ENCODE results near the gene PPM1N. TPM values are rescaled to one million over a fixed set of nuclear protein-coding genes. Genes with fewer than 3 reads are reported as not detected.

The PPM1N gene
- total RNA-seq, 1 donor from 2014 or later = 0.62 TPM

DNA sequence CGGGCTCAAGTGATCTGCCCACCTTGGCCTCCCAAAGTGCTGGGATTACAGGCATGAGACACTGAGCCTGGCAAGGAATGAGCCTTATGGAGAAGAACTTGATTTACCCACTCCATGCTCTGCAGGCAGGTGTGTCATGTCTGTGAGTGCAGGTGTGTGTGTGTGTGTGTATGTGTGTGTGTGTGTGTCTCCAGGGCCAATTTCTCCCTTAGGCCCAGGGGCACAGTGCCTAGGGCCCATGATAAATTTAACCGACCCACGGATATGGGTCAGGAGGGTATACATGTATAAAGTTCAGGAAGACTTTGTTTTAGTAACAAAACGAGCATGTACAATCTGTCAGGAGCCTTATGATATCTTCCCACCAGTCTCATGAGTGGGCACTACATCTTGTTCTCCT, 35.0 kb upstream of the PPM1N start:
- H3K36me3 Mint-ChIP-seq (ENCODE audit: unreplicated experiment) = no peaks in the 10 kb centered on the region
- H3K9me3 Mint-ChIP-seq (ENCODE audit: unreplicated experiment) = no peaks in the 10 kb centered on the region
- peaks cover 7% of the 10 kb centered on the region for H3K4me1 Mint-ChIP-seq (ENCODE audit: unreplicated experiment)

DNA sequence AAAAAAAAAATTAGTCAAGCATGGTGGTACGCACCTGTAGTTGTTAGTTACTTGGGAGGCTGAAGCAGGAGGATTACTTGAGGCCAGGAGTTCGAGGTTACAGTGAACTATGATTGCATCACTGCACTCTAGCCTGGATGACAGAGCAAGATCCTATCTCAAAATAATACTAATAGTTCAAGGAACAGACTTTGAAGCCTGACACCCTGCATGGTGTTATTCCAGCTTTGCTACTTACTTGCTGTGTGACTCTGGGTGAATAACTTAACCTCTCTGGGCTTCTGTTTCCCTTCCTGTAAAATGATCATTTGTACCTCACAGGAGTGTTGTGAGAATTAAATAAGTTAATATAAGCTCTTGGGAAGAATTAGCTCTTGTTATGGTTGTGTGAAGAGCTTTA, 34.0 kb upstream of the PPM1N start:
- TF ChIP-seq, protein P1, sequence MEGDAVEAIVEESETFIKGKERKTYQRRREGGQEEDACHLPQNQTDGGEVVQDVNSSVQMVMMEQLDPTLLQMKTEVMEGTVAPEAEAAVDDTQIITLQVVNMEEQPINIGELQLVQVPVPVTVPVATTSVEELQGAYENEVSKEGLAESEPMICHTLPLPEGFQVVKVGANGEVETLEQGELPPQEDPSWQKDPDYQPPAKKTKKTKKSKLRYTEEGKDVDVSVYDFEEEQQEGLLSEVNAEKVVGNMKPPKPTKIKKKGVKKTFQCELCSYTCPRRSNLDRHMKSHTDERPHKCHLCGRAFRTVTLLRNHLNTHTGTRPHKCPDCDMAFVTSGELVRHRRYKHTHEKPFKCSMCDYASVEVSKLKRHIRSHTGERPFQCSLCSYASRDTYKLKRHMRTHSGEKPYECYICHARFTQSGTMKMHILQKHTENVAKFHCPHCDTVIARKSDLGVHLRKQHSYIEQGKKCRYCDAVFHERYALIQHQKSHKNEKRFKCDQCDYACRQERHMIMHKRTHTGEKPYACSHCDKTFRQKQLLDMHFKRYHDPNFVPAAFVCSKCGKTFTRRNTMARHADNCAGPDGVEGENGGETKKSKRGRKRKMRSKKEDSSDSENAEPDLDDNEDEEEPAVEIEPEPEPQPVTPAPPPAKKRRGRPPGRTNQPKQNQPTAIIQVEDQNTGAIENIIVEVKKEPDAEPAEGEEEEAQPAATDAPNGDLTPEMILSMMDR (IDR thresholded peaks at IDR 0.05) = no peak
- DNase-seq (ENCODE audit: extremely low spot score, unreplicated experiment) = no peak
- Mint-ChIP-seq H3K4me1 (ENCODE audit: unreplicated experiment) (peaks cover 11% of the 10 kb centered on the region), H3K4me3 (ENCODE audit: unreplicated experiment) (no peak overlapping the region), H3K27ac (ENCODE audit: unreplicated experiment) (no peak overlapping the region), H3K9me3 (ENCODE audit: unreplicated experiment) (no peaks in the 10 kb centered on the region), H3K36me3 (ENCODE audit: unreplicated experiment) (no peaks in the 10 kb centered on the region), H3K27me3 (ENCODE audit: unreplicated experiment) (no peaks in the 10 kb centered on the region)

More for the DNA sequence above, 35.0 kb upstream of the PPM1N start:
- Mint-ChIP-seq H3K27me3 (ENCODE audit: unreplicated experiment) (no peaks in the 10 kb centered on the region), H3K27ac (ENCODE audit: unreplicated experiment) (no peak overlapping the region), H3K4me3 (ENCODE audit: unreplicated experiment) (no peak overlapping the region)
- TF ChIP-seq, protein P1 (IDR thresholded peaks at IDR 0.05) = no peak
- DNase-seq (ENCODE audit: extremely low spot score, unreplicated experiment) = no peak

DNA sequence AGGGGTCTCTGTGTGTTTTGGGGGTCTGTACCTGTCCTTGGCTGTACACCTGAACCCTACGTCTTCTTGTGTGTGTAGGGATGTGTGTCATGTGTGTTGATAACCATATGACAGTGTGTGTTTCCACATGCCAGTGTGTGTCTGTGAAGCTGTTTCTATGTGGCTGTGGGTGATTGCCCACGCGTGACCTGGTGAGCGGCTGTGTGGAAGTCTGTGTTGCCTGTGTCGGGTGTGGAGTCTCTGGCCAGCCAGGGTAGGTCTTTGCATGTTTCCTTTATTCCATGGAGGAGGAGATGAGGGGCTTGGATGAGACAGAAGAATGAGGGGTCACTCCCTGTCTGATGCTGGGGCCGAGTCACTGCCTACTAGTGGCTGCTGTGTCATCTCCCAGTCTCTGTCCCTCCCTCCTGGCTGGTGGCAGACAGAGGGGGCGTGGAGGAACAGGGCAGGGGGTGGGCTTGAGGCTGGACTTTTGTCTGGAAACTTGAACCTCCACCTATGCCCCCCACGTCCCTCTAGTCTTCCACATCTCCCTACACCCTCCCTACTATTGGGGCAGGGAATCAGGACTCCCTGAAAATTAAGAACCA, 33.3 kb upstream of the PPM1N start:
- no peak for DNase-seq (ENCODE audit: extremely low spot score, unreplicated experiment)
- H3K4me1 Mint-ChIP-seq (ENCODE audit: unreplicated experiment) = peaks cover 13% of the 10 kb centered on the region
- no peaks in the 10 kb centered on the region for H3K27me3 Mint-ChIP-seq (ENCODE audit: unreplicated experiment)
- H3K9me3 Mint-ChIP-seq (ENCODE audit: unreplicated experiment) = no peaks in the 10 kb centered on the region
- H3K4me3 Mint-ChIP-seq (ENCODE audit: unreplicated experiment) = no peak overlapping the region
- no peak overlapping the region for H3K27ac Mint-ChIP-seq (ENCODE audit: unreplicated experiment)
- TF ChIP-seq, protein P1 (IDR thresholded peaks at IDR 0.05) = no peak
- no peaks in the 10 kb centered on the region for H3K36me3 Mint-ChIP-seq (ENCODE audit: unreplicated experiment)

DNA sequence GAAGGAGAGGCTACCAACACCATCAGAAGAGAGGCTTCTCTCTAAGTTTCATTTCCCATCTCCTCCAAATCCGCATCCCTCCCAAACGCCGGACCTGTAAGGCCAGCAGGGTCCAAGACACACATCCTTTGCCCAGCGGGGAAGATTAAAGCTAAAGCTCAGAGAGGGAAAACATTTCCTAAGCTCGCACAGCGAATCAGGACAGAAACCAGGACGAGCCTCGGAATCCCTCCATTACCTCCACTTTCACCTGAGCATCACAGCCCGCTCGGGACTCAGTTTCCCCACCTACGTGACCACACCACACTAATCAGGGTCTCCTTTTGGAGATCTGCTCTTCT, 31.2 kb upstream of the PPM1N start:
- peak overlapping the region; percentile 64 for H3K4me3 Mint-ChIP-seq (ENCODE audit: unreplicated experiment)
- no peaks in the 10 kb centered on the region for H3K27me3 Mint-ChIP-seq (ENCODE audit: unreplicated experiment)
- peak overlapping the region; percentile 98 for H3K27ac Mint-ChIP-seq (ENCODE audit: unreplicated experiment)
- H3K36me3 Mint-ChIP-seq (ENCODE audit: unreplicated experiment) = peaks cover 8% of the 10 kb centered on the region
- no peaks in the 10 kb centered on the region for H3K9me3 Mint-ChIP-seq (ENCODE audit: unreplicated experiment)
- TF ChIP-seq, protein P1 (IDR thresholded peaks at IDR 0.05) = no peak
- peaks cover 20% of the 10 kb centered on the region for H3K4me1 Mint-ChIP-seq (ENCODE audit: unreplicated experiment)
- DNase-seq (ENCODE audit: extremely low spot score, unreplicated experiment) = no peak

DNA sequence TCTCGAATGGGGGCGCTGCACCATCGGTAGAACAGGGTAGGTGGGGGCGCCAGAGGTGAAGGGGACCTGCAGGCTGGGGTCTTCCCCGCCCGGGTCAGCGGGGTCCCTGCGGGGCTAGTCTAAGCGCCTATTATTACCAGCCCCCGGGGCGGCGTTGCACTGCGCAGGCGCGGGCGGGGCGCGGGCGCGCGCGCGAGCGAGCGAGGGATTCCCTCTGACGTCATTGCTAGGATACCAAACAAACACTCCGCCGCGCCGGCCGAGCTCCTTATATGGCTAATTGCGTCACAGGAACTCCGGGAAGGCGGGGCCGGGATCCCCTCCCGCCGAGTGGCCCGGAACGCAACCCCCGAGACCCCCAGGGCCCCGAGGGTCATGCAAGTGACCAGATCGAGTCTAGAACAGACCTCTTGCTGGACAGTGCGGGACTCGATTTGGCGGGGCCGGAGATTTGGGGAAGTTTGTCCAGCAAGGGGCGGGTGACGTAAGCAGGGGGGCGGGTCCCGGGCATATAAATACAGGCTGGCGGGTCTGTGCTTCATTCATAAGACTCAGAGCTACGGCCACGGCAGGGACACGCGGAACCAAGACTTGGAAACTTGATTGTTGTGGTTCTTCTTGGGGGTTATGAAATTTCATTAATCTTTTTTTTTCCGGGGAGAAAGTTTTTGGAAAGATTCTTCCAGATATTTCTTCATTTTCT, 30.6 kb upstream of the PPM1N start, which contains the start of gene FOSB:
TSS of gene FOSB (plus strand) at position 541 of the 703 bp plus-strand sequence. CDS start 591 bp downstream, outside the sequence.
- Mint-ChIP-seq H3K4me1 (ENCODE audit: unreplicated experiment) (peaks cover 21% of the 10 kb centered on the region), H3K27me3 (ENCODE audit: unreplicated experiment) (no peaks in the 10 kb centered on the region), H3K9me3 (ENCODE audit: unreplicated experiment) (no peaks in the 10 kb centered on the region), H3K4me3 (ENCODE audit: unreplicated experiment) (peak within 1 kb of the TSS; percentile 92), H3K36me3 (ENCODE audit: unreplicated experiment) (peaks cover 12% of the 10 kb centered on the region), H3K27ac (ENCODE audit: unreplicated experiment) (peak within 1 kb of the TSS; percentile 98)
- TF ChIP-seq, protein P1 (IDR thresholded peaks at IDR 0.05) = peak; percentile 38
- peak; percentile 98 for DNase-seq (ENCODE audit: extremely low spot score, unreplicated experiment)

Data from osteocyte (in vitro differentiated cells).